Stimulated activated CD4-positive, alpha-beta T cell treated with anti-CD3 and anti-CD28 coated beads, Interleukin-4, amount 100 ng/mL, for 24 hours (primary cell): ENCODE results near the gene GFRA4.
"Not testable (repeated sequence)": the region's sequence is repeated elsewhere in the genome, so short reads cannot be mapped to it uniquely, and the experiment has no call there.

Experiments used
- DNase-seq: peaks from one replicate; pipeline ENCODE4 v3.0.0-alpha.2; 2020

GFRA4 gene

DNA sequence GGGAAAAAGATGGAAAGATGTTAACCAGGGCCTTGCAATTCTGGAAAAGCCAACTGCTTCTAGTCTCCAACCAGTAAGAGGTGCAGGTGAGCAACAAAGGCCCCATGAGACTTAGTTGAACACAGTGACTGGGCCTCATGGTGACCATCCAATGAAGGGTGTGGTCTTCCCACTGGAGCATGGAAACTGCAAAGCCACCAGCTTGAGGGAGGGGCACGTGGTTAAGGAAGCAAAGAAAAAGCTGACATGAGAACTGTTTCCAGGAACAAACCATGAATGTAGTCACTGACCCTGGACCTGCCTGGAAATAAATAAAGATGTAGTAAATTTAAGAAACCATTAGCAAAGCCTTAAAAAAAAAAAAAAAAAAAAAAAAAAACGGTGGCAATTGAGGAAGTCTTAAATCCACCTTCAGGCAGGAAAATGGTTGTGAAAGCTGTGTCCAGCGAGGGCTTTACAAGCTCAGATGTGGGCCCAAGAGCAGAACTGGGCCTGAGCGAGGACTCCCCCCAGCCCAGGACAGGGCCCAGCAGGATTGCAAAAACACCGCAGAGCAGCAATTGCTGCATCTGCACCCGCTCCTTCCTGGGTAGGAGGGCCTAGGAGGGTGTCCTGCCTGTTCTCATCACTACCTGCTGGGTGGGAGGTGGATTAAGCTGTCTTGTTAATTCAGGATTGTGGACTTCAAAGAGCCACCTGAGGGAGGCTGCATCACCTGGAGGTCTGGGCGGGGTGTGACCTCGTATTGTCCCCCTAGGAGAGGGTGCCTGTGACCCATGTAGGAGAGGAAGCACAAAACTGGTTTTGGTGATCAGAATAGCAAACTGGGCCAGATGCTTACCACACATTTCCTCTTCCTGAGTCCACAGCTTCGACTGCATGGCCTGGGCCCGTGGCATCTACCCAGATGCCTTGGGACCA, 10.3 kb downstream of the GFRA4 start:
- DNase-seq: no peak

DNA sequence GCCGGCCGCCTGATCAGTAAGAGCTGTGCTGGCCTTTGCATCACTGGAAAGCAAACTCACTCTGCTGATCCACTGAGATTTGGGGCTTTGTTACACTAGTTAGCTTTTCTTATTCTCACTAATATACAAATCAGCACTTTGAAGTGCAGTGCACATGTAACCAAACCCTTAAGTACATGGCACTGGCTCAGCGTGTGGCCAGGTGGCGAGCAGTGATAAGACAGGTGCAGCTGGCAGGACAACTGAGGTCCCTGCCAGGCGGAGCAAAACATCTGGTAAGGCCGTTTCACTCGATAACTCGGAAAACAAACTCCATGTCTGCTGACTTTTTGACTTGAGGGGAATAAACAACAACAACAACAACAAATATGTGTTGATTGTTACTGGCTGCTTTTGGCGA, 11.0 kb downstream of the GFRA4 start:
- no peak for DNase-seq

DNA sequence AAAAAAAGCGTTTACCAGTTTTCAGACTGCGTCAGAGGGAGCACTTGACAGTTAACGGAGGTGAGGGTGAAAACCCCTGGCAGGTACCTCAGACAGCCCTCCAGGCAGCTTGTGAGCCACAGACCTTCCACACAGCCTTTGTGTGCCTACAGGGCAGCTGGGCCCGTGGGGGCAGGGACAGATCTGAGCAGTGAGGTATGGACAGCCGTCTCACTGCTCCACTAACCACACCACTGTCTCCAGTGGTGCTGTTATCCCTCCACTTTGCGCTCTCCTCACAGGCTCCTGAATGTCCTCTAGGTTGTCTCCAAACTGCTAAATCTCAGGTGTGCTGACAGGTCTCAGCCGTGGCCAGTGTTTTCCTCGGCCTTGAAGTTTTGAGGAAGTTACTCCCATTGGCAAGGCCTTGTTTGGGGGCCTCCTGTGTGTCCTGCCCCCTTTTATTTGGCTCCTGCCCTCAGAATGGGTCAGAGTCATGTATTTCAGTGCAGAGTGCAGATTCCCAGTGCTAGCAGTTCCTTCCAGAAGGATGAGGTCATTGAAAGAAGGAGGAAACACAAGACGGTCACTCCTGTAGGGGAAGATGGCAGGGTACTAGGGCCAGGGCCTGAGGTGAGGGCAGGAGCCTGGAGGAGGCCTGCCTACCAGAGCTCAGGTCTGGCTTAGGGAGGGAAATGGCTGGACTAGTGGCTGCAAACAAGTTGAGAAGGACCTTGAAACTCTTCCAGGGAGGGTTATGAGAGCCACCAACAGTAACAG, 11.8 kb downstream of the GFRA4 start:
- DNase-seq: no peak

DNA sequence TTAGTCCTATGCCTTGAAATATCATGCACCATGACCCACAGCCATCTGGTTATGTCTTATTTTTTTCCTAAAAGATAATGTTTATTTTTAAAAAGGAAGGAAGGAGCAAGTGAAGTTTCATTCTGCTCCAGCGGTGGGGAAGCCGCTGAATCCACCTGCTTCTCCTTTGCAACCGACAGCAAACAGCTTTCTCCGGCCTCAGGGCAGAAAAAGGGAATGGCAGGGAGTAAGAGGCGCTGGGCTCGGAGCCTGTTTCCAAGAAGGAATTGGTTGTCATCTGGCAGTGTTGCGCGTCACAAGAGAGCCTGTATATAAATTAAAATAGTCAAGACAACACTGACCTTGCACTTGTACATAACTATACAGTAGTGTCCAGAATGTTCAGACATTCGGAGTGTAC, 14.2 kb downstream of the GFRA4 start:
- no peak for DNase-seq

DNA sequence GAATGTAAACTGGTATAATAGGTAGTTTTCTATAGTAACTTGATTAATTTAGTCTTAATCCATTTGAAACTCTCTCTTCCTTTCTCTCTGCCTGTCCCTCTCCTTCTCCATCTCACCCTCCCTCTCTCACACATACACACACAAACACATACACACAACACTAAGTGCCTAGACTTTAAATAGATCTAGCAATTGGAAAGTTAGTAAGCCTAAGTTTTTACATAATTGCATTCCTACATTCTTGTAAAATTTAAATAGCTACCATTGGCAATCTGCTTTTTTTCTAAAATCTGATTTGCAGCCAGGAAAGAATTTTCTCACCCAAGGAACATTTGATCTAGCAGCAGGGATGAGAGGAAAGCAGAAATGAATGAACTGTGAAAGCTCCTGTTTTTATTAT, 15.7 kb downstream of the GFRA4 start:
- no peak for DNase-seq

DNA sequence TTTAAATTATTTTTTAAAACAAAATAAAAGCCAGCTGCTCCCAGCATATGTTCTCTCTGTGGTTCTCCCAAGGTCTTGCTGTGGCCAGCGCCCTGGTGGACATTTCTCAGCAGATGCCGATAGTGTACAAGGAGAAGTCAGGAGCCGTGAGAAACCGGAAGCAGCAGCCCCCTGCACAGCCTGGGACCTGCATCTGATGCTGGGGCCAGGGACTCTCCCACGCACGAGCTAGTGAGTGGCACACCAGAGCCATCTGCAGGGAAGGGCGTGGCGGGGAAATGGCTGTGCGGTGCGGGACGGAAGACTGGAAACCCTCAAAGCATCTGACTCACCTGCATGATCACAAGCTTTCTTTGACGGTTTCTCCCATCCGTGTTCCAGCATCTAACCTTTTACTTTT, 16.5 kb downstream of the GFRA4 start:
- DNase-seq: no peak

DNA sequence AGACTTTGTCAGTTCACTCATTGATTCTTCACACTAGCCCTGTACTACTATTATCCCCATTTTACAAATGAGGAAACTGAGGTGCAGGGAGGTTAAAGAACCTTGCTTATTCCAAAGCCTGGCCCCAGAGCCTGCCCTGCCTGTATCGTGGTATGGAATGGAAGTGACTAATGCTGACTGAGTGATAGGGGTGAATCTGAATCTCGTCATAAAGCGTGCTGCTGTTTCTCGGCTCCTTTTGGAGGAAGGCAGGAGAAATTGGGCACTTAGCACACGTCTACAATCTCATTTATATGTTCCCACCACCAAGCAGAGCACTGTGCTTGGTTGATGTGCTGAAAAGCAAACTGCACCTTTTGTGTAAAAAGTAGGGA, 17.1 kb downstream of the GFRA4 start:
- DNase-seq: no peak

DNA sequence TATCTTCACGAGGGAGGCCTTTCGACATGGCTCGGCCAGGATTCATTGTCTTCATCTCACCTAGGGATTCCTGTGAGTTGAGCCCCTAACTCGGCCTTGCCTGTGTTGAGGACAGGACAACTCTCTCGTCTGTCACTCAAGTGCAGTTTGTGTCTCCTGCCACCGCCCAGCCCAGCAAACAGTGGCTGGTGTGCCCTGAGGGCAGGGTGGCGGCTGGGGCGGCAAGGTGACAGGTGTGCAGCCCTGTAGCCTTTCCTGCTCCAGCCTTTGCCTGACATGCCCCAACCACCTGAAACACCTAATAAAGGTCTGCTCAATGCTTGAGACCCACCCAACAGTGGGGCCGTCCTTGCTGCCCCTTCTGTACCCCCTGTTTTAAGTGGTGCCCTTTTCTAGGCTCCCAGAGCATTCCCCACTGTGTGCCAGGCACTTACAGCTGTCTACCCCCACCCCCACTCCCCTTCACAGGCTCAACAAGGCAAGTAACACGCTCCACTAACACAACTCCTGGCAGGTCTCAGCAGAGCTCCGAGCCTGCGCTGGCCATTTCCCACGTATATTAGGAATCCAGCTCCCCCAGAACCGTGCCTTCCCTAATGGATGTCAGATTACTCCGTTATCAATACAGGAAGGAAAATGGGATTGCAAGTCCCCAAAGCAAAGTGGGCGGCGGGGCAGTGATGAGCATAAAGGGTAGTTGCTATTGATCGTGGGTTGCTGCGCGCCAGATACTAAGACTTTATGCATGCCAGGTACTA, 17.7 kb downstream of the GFRA4 start:
- DNase-seq: no peak

DNA sequence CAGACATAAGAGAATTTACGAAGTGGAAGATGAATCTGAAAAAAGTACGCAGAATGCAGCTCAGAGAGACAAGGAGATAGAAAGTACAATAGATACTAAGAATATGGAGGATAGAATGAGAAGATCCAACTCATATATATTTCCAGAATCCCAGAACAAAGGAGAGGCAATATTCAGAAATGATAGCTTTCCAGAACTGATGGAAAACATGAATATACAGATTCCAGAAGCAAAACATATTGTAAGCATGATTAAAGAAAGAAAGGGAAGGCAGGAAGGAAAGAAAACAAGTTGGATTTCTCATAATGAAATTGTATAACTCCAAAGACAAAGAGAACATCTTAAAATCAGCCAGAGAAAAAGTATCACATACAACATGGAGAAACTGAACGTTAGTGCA, 22.9 kb downstream of the GFRA4 start:
- DNase-seq: no peak

DNA sequence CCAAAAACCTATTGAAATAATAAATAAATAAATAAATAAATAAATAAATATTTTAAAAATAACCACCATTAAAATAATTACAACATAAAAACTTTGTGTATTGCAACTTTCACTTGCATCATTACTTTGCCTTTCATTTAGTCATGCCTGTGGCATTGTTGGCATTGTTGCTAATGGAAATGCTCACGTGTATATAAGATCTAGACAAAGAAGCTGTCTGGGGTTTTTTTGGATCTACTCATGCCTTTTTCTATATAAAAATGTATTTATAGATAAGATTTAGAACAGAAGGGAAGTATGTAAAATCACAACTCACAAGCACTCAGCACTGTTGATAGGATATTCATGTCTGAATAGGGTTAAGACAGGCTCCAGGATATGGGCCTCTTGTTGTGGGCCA, 27.9 kb downstream of the GFRA4 start:
- DNase-seq: no peak

DNA sequence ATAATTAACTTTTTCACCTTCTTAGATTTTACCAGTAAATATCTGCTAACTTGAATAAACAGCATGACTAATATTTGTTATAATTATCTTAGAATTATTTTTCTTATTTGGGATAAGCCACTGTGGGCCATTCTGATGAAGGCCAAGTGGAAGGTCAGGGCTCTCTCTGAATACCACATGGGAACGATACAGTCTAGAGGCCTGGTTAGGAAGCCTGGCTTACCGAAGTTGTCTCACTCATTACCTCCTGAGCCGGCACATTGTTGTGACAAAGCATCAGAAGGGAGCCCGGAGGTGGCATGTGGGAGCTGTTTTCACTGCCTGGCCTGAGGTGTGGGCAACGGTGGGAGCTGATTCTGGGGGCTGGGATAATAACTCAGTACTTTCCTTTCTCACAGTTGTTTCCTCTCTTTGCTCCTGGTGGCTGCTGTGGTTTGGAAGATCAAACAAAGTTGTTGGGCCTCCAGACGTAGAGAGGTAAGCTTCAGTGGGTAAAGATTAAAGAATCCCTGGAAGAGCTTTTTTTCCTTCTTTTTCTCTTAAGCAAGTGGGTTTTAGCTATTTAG, 29.2 kb downstream of the GFRA4 start:
- DNase-seq: no peak

DNA sequence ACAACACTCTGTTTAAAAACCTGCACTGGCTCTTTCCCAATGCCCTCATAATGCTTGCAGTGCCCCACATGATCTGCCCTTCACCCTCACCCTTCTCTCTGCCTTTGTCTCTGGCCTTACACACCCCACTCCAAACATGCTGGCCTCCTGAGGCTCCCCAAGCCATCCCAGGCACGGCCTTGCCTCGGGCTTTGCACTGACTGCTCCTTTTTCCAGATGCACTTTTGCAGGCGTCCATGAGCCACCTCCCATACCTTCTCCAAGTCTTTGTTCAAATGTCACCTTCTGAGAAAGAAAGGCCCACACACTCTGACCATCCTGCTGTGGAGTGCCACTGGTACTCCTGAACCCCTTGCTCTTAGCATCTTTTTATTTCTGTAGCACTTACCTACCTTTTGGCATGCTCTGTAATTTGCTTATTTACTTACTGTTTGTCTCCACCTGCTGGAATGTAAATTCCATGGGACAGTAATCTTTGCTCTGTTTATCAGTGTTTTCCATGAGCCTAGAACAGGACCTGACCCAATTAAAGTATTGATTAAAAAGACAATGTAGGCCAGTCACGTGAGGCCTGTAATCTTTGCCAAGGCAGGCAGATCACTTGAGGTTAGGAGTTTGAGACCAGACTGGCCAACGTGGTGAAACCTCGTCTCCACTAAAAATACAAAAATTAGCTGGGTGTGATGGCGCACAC, 30.7 kb downstream of the GFRA4 start:
- no peak for DNase-seq

DNA sequence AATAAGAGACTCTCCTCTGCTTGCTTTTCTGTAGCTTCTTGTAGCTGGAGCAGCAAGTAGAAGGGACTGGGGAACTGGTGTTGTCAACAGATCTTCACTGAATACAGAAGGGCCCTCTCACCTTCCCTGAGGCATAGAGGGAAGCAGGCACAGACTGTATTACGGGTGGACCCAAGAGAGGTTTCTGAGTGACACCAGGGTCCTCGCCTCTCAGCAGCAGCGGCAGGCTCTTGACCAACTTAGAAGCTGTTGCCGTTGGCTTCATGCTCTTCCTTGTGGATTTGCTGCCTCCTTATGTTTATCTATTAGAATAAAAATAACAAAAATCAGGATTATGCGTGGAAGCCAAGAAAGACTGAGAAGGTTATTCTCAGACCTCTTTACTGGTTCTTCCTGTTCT, 31.7 kb downstream of the GFRA4 start:
- no peak for DNase-seq

DNA sequence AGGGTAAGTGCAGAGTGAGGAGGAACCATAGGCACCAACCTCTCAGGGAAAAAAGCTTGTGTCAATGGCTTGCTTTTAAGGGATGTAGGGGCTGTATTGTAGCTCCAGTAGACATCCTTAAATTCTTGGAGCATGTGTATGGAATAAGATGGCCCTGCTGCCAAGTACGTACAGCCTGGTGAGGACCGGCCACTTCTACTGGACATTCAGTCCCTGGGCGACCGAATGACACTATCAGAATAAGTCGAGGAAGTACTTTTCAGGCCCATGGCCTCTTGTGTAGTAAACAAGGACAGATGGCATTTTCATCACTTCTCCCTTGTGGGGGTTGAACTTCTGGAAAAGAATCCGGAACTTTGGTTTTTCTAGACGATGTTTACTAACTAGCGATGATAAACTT, 32.8 kb downstream of the GFRA4 start:
- DNase-seq: no peak

DNA sequence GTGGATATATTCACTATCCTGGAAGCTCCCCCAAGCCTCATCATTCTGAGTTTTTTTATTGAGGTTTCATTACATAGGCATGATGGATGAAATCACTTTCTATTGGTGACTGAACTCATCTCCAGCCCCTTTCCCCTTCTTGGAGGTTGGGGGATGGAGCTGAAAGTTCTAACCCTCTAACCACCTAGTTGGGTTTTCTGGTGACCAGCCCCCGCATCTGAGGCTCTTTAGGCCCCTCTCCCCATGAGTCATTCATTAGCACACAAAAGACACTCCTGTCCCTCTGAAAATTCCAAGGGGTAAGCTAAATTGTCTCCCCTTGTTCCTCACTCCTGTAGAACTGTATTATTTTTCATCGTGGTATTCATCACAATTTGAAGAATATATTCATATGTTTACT, 33.3 kb downstream of the GFRA4 start:
- DNase-seq: no peak

DNA sequence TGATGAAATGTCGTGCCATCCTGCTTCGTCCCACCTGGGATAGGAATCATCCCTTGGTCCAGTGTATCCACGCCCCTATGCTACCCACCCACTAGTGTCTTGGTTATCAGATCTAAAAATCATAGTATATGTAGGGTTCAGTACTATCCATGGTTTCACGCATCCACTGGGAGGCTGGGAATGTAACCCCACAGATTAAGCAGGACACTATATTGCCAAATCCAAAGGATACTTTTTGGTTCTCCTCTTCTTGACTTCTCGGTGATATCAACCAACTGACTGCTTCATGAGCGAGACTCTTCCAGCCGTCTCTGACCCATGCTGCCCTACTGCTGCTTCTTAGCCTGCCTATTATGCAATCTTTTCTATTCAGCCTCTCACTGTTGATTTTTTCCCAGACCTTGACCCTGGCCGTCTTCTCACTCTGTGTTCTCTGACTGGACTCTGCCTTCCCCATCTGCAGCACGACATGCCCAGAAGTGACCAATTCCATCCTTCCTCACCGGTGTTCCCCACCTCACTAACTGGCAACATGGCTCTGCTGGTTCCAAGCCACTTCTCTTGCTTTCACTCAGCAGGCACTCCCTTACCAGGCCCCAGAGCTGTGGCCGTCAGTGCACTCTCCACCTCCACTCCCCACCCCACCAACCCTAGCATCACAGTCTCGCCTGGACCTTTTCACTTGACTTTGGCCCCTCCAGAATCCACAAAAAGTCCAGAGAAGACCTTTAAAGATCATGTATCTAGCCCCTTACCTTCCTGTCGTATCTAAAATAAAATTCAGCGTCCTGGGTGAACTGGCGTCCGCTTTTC, 34.5 kb downstream of the GFRA4 start:
- no peak for DNase-seq

DNA sequence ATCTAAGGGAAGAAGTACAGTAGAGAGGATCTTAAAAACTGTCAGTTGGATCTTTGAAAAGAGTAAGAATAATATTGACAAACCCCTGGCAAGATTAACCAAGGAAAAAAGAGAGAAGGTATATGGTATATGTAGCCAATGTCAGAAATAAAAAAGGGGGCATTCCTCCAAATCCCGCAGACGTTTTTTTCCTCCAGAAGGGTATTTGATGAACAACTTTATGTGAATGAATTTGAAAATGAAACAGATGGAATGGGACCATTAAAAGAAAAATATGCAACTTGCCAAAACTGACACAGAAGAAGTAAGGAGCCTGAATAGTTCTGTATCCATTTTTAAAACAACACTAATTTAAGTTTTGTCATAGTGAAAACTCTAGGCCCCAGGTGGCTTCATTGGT, 35.7 kb downstream of the GFRA4 start:
- no peak for DNase-seq

DNA sequence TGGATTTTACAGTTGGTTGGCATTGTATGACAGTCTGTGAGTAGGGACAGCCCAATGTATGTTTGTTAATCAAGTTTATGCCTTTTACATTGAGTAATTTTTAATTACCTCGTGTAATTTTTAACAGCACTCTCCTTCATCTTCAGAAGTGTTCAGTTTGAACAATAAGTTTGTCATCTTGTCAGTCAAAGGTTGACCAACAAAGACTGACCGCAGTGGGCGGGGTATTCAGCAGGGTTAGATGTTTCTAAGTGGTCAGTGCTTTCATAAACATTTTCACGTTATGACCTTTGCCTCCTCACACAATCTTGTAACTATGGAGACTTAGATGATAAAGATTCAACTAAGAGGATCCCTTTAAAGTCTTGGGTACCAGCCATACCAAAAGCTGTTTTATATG, 40.8 kb downstream of the GFRA4 start:
- no peak for DNase-seq

DNA sequence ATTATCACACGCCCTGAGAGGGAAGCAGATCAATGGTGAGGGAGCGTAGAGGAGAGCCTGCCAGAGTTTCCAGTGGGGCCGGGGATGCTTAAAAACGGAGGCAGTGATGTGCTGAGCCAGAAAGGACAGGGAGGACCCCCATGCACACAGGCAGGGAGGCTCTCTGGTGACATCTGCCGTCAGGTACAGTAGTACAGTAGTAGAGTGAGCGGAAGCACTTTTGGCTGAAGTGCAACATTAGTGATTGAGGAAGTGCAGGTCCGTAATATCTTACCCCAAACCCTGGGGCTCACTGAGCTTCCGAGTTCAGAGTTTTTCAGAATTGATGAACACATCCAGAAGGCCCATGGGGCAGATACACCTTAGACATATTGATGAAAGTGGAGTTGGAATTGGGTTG, 42.1 kb downstream of the GFRA4 start:
- no peak for DNase-seq

DNA sequence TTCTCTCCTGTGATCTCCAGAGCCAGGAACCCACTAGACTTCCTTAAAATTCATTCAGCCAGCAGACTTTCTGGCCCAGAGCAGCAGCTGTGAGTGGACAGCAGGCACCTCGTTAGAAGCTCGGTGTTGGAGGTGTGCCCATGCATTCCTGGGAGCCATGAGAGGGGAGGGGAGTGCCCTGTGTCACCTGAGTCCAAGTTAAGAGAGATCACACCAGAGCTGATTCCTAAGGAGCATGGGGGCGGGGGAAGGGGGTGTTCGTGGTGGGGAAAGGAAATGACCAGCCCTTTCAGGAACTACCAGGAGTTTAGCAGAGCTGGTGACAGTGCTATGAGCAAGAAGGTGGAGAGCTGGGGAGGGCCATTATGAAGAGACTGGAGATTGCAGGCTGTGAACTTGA, 46.9 kb downstream of the GFRA4 start:
- DNase-seq: no peak

DNA sequence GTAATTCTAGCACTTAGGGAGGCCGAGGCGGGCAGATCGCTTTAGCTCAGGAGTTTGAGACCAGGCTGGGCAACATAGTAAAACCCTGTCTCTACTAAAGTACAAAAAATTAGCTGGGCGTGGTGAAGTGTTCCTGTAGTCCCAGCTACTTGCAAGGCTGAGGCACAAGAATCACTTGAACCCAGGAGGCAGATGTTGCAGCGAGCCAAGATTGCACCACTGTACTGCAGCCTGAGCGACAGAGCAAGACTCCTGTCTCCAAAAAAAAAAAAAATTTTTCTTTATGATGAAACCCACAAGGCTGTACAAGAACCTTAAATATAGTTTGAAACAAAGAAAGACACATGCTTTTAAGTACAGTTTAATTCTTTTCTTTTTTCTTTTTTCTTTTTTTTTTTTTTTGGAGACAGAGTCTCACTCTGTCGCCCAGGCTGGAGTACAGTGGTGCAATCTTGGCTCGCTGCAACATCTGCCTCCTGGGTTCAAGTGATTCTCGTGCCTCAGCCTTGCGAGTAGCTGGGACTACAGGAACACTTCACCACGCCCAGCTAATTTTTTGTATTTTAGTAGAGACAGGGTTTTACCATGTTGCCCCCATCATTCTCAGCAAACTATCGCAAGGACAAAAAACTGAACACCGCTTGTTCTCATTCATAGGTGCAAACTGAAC, 47.9 kb downstream of the GFRA4 start:
- not testable (repeated sequence) for DNase-seq
